ENCODE measurements around the gene JMJD1C.
"Not testable (repeated sequence)": the region's sequence is repeated elsewhere in the genome, so short reads cannot be mapped to it uniquely, and the experiment has no call there.

DNA sequence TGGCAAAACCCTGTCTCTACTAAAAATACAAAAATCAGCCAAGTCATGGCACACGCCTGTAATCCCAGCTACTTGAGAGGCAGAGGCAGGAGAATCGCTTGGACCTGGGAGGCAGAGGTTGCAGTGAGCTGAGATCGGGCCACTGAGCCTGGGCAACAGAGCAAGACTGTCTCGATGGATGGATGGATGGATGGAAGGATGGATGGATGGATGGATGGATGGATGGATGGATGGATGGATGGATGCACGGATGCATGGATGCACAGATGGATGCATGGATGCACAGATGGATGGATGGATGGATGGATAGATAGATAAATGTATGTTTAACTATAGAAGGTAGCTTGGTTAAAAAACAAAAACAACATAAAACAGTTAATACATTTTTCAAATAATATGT, 34.8 kb upstream of the JMJD1C start:
- TF ChIP-seq, protein P1, sequence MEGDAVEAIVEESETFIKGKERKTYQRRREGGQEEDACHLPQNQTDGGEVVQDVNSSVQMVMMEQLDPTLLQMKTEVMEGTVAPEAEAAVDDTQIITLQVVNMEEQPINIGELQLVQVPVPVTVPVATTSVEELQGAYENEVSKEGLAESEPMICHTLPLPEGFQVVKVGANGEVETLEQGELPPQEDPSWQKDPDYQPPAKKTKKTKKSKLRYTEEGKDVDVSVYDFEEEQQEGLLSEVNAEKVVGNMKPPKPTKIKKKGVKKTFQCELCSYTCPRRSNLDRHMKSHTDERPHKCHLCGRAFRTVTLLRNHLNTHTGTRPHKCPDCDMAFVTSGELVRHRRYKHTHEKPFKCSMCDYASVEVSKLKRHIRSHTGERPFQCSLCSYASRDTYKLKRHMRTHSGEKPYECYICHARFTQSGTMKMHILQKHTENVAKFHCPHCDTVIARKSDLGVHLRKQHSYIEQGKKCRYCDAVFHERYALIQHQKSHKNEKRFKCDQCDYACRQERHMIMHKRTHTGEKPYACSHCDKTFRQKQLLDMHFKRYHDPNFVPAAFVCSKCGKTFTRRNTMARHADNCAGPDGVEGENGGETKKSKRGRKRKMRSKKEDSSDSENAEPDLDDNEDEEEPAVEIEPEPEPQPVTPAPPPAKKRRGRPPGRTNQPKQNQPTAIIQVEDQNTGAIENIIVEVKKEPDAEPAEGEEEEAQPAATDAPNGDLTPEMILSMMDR (IDR thresholded peaks at IDR 0.05), result not testable (repeated sequence)
- not testable (repeated sequence) for TF ChIP-seq POLR2A, EP300 (IDR thresholded peaks at IDR 0.05)

Data from ovary (tissue), 3 donors.